ENCODE results near the gene PCED1A. TPM values are rescaled to one million over a fixed set of nuclear protein-coding genes. Genes with fewer than 3 reads are reported as not detected.
A peak's percentile ranks its signal among the peaks of the same experiment; 100 is the strongest.

Gene PCED1A
- total and polyA plus RNA-seq, 9 of the 15 experiments (the other 6 are each of a cell fraction or from before 2014, with no cell fraction given), result 1.5 to 11.5 (median 5.9) TPM

- TF ChIP-seq FOXP4 (CRISPR knock-in tag; IDR thresholded peaks at IDR 0.05; ENCODE audit: borderline replicate concordance) (0 out of 2 replicates have a peak, but pooled peaks have one; percentile 51), CLOCK (CRISPR knock-in tag; IDR thresholded peaks at IDR 0.05; ENCODE audit: borderline replicate concordance) (no peak), ELF1 (tag; IDR thresholded peaks at IDR 0.05) (peak; percentile 98), TAL1 (IDR thresholded peaks at IDR 0.05) (no peak), RNF2 (IDR thresholded peaks at IDR 0.05) (no peak), CGGBP1 (CRISPR knock-in tag; IDR thresholded peaks at IDR 0.05) (no peak), GTF2E2 (tag; IDR thresholded peaks at IDR 0.05) (no peak), STAT5B (CRISPR knock-in tag; IDR thresholded peaks at IDR 0.05) (no peak), NFIX (CRISPR knock-in tag; IDR thresholded peaks at IDR 0.05; ENCODE audit: low read depth) (no peak), PATZ1 (CRISPR knock-in tag; IDR thresholded peaks at IDR 0.05; ENCODE audit: borderline replicate concordance) (no peak), GATAD2B (IDR thresholded peaks at IDR 0.05; ENCODE audit: borderline replicate concordance) (no peak), LEF1 (IDR thresholded peaks at IDR 0.05) (no peak), DIDO1 (tag; IDR thresholded peaks at IDR 0.05; ENCODE audit: low read depth) (no peak), CHAMP1 (IDR thresholded peaks at IDR 0.05) (no peak), CCNT2 (IDR thresholded peaks at IDR 0.05; ENCODE audit: borderline replicate concordance, extremely low read depth, insufficient read length, low read depth, low read length) (peak; percentile 39), SRSF1 (IDR thresholded peaks at IDR 0.05; ENCODE audit: low read depth, low read length) (no peak), CHD1 (IDR thresholded peaks at IDR 0.05; ENCODE audit: low read length) (no peak)
Observed at GRCh38 chr20:2840138-2840966, at the start of gene PCED1A, which contains the start of gene VPS16 (continued).
